Endothelial cell of umbilical vein (primary cell): Measurements from ENCODE around the gene EID3. TPM values are rescaled to one million over a fixed set of nuclear protein-coding genes. Genes with fewer than 3 reads are reported as not detected.
"Not testable (repeated sequence)": the region's sequence is repeated elsewhere in the genome, so short reads cannot be mapped to it uniquely, and the experiment has no call there.

Experiments
- BruUV-seq: library from RNA; stranded (reverse); fragments of 400-500 nt; replicated peaks from 2 replicates; lab custom pipeline; 2021; lab: Mats Ljungman, UMichigan
- CTCF ChIA-PET: fragments of 300-600, 350-600 bp; sonication (Branson Sonifier 250); formaldehyde crosslinking; loops from one replicate; lab custom pipeline; 2021; ENCODE audit warnings: antibody characterized with exemption, inconsistent platforms; lab: Charles Lee
- POLR2A ChIA-PET: fragments of 300-600, 350-600 bp; sonication (Branson Sonifier 250); formaldehyde crosslinking; loops from one replicate; lab custom pipeline; 2021; ENCODE audit warnings: antibody characterized with exemption, inconsistent platforms; lab: Charles Lee
- DNase-seq: peaks from one replicate; pipeline ENCODE4 v3.0.0-alpha.2; 2011; ENCODE audit warnings: low read depth, low spot score
- FAIRE-seq: peaks from 2 replicates; lab custom pipeline; 2011; peaks lifted over from hg19 to GRCh38; lab: Jason Lieb, UNC
- H2AFZ ChIP-seq: 2 replicates; pipeline ENCODE4 v1.6.0; 2012; ENCODE audit warnings: low read depth, low read length, control low read depth, inconsistent platforms
- H3K27ac ChIP-seq: 2 replicates; pipeline ENCODE4 v1.5.1; 2011; ENCODE audit warnings: low read depth, mild to moderate bottlenecking, control low read depth, low read length, moderate library complexity; ENCODE audit not compliant: insufficient read depth
- H3K27me3 ChIP-seq, 2 experiments: 2 replicates each; pipeline versions ENCODE4 v1.6.0 to v1.6.1; 2011; ENCODE audit warnings: low read length in 2 of 2, mixed read lengths in 1 of 2; ENCODE audit not compliant: control insufficient read depth in 2 of 2, insufficient read depth in 2 of 2
- H3K36me3 ChIP-seq, 2 experiments: 2 replicates in 1 of 2; 3 replicates in 1 of 2; pipeline ENCODE4 v1.5.1; 2011; ENCODE audit warnings: low read length in 2 of 2, mild to moderate bottlenecking in 1 of 2, moderate library complexity in 1 of 2; ENCODE audit not compliant: control insufficient read depth in 2 of 2, insufficient read depth in 2 of 2; ENCODE audit errors: extremely low read depth in 1 of 2
- H3K4me1 ChIP-seq: 3 replicates; pipeline ENCODE4 v1.5.1; 2011; ENCODE audit warnings: mild to moderate bottlenecking, low read length; ENCODE audit not compliant: control insufficient read depth, insufficient read depth; ENCODE audit errors: extremely low read depth
- H3K4me2 ChIP-seq: 2 replicates; pipeline ENCODE4 v1.6.1; 2011; ENCODE audit warnings: low read length, control low read depth, mixed read lengths; ENCODE audit not compliant: insufficient read depth
- H3K4me3 ChIP-seq, 3 experiments: fragments of 200-600 bp in 1 of 3; sonication (generic), shearing (Covaris generic) in 1 of 3; replicated peaks in 1 of 3; 2 replicates each; pipeline ENCODE4 v1.5.1; 2011 to 2016; ENCODE audit warnings: control low read depth in 3 of 3, low read length in 3 of 3, mild to moderate bottlenecking in 2 of 3, inconsistent platforms in 1 of 3, low read depth in 1 of 3, moderate library complexity in 1 of 3; ENCODE audit not compliant: insufficient read depth in 1 of 3
- H3K79me2 ChIP-seq: 2 replicates; pipeline ENCODE4 v1.6.0; 2012; ENCODE audit warnings: low read length, inconsistent platforms; ENCODE audit not compliant: control insufficient read depth, insufficient read depth
- H3K9ac ChIP-seq: replicated peaks from 2 replicates; pipeline ENCODE3; 2011; ENCODE audit warnings: low read length, control low read depth; ENCODE audit not compliant: insufficient read depth; ENCODE audit errors: extremely low read depth
- H3K9me1 ChIP-seq: replicated peaks from 3 replicates; pipeline ENCODE4 v1.6.0; 2011; ENCODE audit warnings: mild to moderate bottlenecking, low read length; ENCODE audit not compliant: control insufficient read depth, insufficient read depth; ENCODE audit errors: extremely low read depth
- H3K9me3 ChIP-seq: replicated peaks from 2 replicates; pipeline ENCODE4 v1.5.1; 2012; ENCODE audit warnings: low read length, inconsistent platforms; ENCODE audit not compliant: control insufficient read depth, insufficient read depth
- H4K20me1 ChIP-seq: replicated peaks from 2 replicates; pipeline ENCODE3; 2011; ENCODE audit warnings: mild to moderate bottlenecking, low read length; ENCODE audit not compliant: control insufficient read depth, insufficient read depth; ENCODE audit errors: extremely low read depth
- POLR2A ChIP-seq: IDR thresholded peaks from 2 replicates; pipeline ENCODE4 v1.6.1; 2012; ENCODE audit warnings: low read depth, mild to moderate bottlenecking, control low read depth, low read length
- dilution Hi-C: fragments of 300-500 bp; cut with MboI; formaldehyde crosslinking; loops from one replicate; pipeline ENCODE4 v1.15.0; 2019; ENCODE audit warnings: low sequenced_read_pairs; ENCODE audit not compliant: extremely low pct_ligation_motif_present
- intact Hi-C: fragments of 100-400 bp; cut with micrococcal nuclease; formaldehyde crosslinking; loops from one replicate; pipeline ENCODE4 v1.10.0; 2022
- polyA plus RNA-seq, 4 experiments: library from polyadenylated mRNA; depleted of rRNA in 3 of 4; stranded (reverse) in 3 of 4; unstranded in 1 of 4; fragments of >200 nt; gene quantifications; 2 replicates each; pipeline versions ENCODE4 v1.2.1 to v1.2.3, GENCODE V29; 2011 to 2012; ENCODE audit warnings: missing spikeins in 1 of 4
- total RNA-seq: library from RNA; stranded (reverse); gene quantifications from 2 replicates; pipeline ENCODE4 v1.2.3, GENCODE V29; 2021

The EID3 gene
- total and polyA plus RNA-seq, 2 donors (not counting 3 experiments of a cell fraction or from before 2014, with no cell fraction given) = 1.5 to 14.5 TPM

DNA sequence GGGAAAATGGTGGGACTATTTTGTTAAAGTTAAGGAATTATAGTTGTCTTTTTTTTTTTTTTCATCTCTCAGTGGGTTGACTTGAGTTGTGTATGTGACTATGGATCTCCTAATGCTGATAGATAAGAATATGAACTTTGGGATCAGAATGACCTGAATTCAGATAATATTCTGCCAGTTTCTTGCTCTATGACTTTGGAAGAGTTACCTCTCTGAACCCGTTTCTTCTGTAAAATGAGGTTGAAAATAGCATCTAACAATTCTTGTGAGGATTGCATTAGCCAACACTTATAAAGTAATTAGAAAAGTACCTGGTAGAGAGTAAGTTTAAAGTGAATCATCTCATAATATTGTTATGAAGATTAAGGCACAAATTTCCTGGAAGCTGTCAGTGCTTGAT lies 18.4 kb downstream of the EID3 start:
- Histone ChIP-seq H2AFZ (no peak overlapping the region), H3K27me3 (no peaks in the 10 kb centered on the region), H3K9me1 (no peaks in the 10 kb centered on the region), H4K20me1 (peaks cover 3% of the 10 kb centered on the region), H3K36me3 (peaks cover 16 to 57% of the 10 kb centered on the region in 2 experiments), H3K9ac (no peak overlapping the region), H3K4me3 (no peak overlapping the region), H3K4me2 (no peak overlapping the region), H3K4me1 (no peaks in the 10 kb centered on the region), H3K79me2 (peaks cover 73% of the 10 kb centered on the region), H3K27ac (no peak overlapping the region), H3K9me3 (no peaks in the 10 kb centered on the region)
- intact Hi-C loops (no loop called here), dilution Hi-C loops (no loop called here)
- POLR2A ChIA-PET = interaction anchor here (0.7 kb wide), 1 partner anchor 347 kb away, joined by 4 read pairs; no protein-coding TSS in a partner anchor
- DNase-seq (no peak), FAIRE-seq (no peak)
- CTCF ChIA-PET = interaction anchor here (0.7 to 1.1 kb wide), 2 partner anchors 13 to 44 kb away, joined by 3 to 4 read pairs; no protein-coding TSS in a partner anchor
- no TSS peak for BruUV-seq
- TF ChIP-seq POLR2A = no peak

DNA sequence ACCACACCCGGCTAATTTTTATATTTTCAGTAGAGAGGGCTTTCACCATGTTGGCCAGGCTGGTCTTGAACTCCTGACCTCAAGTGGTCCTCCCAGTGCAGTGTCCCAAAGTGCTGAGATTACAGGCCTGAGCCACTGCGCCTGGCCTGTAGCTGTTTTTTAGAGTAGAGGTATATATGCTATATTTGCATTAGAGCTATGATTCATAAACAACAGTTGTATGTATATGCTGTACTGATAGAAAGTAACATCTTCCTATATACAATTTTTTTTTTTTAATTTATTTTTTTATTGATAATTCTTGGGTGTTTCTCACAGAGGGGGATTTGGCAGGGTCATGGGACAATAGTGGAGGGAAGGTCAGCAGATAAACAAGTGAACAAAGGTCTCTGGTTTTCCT lies 19.0 kb downstream of the EID3 start:
- POLR2A ChIA-PET, H3K4me1 ChIP-seq, DNase-seq, H4K20me1 ChIP-seq, H3K4me3 ChIP-seq, intact Hi-C loops, H3K9me1 ChIP-seq, H3K27ac ChIP-seq, FAIRE-seq, H2AFZ ChIP-seq, H3K4me2 ChIP-seq, dilution Hi-C loops, H3K27me3 ChIP-seq, H3K9me3 ChIP-seq, H3K9ac ChIP-seq, BruUV-seq: not testable (repeated sequence)
- CTCF ChIA-PET = interaction anchor here (1.1 kb wide), 1 partner anchor 14 kb away, joined by 3 read pairs; no protein-coding TSS in a partner anchor
- H3K36me3 ChIP-seq = peaks cover 19 to 59% of the 10 kb centered on the region in 2 experiments
- H3K79me2 ChIP-seq = peaks cover 70% of the 10 kb centered on the region
